Transverse colon (tissue), 3 donors: ENCODE data around the gene PLPP7.

Experiments
- CTCF ChIP-seq, 5 experiments: fragments of 200-600 bp in 3 of 5; fragments of 450-650 bp in 2 of 5; sonication (generic) in 3 of 5; IDR thresholded peaks; 1 replicate in 2 of 5; 2 replicates in 3 of 5; pipeline ENCODE4 v1.5.1; 2016 to 2017; ENCODE audit warnings: antibody characterized with exemption in 5 of 5, inconsistent platforms in 3 of 5, mild to moderate bottlenecking in 2 of 5, moderate library complexity in 1 of 5
- EP300 ChIP-seq: sonication (generic); formaldehyde crosslinking; IDR thresholded peaks from one replicate; pipeline ENCODE4 v1.6.1; 2017; ENCODE audit warnings: antibody characterized with exemption, low read depth

GRCh38 chr9:131358556-131358955 is 69.0 kb downstream of the PLPP7 start:
- TF ChIP-seq CTCF (IDR thresholded peaks at IDR 0.05) (no peak), EP300 (no peak)
